HG02759 (cell line): Measurements from ENCODE around the gene ZSCAN2.

Experiments used
- ATAC-seq: cut with Tn5 transposase; IDR thresholded peaks from one replicate; pipeline ENCODE4 v1.9.1; 2021; ENCODE audit warnings: mild to moderate bottlenecking, moderate library complexity; ENCODE audit not compliant: unreplicated experiment

The ZSCAN2 gene

DNA sequence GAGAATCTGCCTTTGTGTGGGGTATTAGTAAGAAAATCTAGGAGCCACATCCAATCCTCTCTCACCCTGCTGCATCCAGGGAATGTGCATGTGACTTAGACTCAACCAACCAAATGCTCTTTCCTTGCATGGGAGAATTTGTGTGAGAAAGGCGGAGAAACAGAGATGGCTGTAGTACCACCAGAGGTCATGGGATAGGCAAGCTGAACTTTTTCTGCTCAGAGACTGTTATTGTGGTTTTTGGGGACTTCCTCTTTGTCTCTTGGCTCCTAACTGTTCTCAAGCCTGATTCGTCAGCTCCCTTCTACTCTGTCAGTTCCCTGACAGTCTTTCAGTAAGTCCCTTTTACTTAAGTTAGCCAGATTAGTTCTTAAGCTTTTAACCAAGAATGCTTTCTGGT is 2.6 kb upstream of the ZSCAN2 start:
- peak; percentile 44 for ATAC-seq

DNA sequence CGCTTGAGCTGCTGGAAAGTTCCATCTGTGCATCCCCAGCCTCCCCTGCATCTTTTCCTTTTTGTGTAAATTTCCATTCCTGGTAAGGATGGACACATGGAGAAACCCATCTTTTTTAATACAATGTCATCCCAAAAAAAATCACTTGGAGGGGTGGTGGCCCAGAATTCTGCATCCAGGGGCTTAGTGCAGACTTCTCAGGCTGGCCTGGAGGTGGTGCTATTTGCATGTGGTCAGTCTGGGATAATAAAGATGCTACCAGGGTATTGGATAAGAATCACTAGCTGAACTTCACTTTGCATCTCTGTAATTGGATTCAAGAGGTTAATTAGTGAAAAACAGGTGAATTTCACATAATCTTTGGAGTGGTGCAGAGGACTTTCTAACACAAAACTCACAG is 1.8 kb upstream of the ZSCAN2 start:
- ATAC-seq, result no peak

DNA sequence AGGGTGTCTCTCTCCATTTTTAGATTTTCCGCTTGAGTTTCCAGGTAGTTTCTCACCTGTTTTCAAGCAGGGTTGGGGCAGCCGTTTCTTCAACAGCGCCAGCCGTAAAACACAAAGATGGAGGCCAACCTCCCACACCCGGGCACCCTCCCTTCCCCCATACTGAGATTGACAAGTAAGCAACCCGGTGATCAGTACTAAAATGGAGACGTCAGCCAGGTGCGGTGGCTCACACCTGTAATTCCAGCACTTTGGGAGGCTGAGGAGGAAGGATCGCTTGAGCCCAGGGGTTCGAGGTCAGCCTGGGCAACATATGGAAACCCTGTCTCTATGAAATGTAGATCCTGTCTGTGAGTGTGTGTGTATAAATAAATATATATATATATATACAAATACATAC is 903 bp upstream of the ZSCAN2 start:
- ATAC-seq, result no peak

DNA sequence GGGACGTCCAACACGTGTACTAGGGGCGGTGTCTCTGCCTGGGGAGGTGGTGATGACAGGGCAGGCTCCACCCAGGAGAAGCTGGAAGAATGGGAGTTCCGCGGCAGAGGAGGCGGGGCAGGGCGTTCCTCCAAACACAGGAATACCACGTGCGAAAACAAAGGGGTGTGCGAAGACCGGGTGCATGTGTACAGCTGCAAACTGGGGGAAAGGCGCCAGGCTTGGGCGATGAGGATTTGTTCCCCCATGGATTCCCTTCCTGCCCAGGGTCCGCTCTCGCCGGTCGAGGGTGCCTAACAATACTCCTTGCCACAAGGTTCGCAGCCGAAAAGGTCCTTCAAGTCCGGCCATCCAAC is 500 bp upstream of the ZSCAN2 start:
- ATAC-seq, result peak; percentile 4

- no peak for ATAC-seq
Measured at GRCh38 chr15:84601555-84601838, 688 bp downstream of the ZSCAN2 start.

GRCh38 chr15:84603630-84604379 is 3.0 kb downstream of the ZSCAN2 start:
- ATAC-seq, result no peak

DNA sequence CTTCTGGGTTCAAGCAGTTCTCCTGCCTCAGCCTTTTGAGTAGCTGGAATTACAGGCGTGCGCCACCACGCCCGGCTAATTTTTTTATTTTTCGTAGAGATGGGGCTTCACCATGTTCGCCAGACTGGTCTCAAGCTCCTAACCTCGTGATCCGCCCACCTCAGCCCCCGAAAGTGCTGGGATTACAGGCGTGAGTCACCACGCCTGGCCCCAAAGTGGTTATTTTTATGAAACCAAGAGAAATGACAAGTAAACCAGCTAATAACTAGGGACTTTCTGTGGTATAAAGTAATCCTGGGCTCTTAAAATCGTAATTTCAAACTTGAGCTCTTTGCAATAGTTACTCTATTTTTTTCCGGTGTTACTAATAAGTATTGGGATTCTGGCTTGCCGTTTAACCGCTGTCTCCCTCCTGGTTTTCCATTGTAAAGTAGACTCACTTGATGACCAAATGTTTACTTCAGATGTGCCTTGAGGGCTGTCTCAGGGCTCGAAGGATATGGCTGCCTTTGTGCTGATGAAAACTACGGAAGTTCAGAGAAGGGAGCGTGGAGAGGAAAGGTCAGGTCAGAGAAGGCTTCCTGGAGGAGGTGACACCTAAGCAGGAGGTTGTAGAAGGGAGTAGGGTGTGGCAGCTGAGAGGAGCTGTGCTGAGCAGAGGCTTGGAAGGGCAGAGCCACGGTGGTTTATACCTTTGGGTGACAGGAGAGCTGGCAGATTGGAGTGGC is 4.2 kb downstream of the ZSCAN2 start:
- ATAC-seq, result no peak

DNA sequence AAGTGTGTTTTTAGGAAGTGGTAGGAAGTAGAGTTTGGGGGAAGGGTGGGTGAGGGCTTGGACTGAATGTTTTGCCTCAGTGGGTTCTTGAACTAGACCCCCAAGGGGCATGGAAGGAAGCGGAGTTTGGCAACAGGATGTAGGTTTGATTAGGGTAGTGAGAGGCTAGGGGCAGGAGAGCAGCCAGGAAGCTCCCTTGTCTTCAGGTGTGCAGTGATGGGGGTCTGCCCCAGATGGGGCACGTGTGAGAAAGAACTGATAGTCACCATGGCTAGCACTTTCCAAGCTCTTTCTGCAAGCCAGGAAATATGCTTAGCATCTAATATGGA is 4.7 kb downstream of the ZSCAN2 start:
- no peak for ATAC-seq

GRCh38 chr15:84606653-84607120 is 5.9 kb downstream of the ZSCAN2 start:
- no peak for ATAC-seq

GRCh38 chr15:84608707-84609284 is 8.0 kb downstream of the ZSCAN2 start:
- ATAC-seq, result no peak

GRCh38 chr15:84609818-84610525 is 9.2 kb downstream of the ZSCAN2 start:
- no peak for ATAC-seq

- ATAC-seq, result no peak
Measured at GRCh38 chr15:84611631-84612030, 10.8 kb downstream of the ZSCAN2 start.

DNA sequence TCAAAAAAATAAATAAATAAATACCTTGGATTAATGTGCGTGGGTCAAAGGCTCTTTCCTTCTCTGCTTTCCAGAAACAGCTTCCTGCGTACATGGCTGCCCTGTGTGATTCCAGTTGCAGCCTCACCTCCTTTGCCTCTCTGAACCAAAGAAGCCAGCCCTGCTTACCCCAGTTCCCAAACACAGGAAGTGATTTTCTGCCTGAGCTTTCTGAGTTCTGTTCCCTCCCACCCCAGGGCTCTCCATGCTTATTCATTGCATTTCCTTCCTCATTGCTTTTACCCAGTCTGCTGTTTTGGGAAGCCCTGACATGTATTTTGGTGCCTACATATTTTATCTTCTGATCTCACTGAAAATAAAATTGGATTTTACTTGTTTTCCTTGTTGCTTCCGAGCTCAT is 15.4 kb downstream of the ZSCAN2 start:
- ATAC-seq, result no peak

DNA sequence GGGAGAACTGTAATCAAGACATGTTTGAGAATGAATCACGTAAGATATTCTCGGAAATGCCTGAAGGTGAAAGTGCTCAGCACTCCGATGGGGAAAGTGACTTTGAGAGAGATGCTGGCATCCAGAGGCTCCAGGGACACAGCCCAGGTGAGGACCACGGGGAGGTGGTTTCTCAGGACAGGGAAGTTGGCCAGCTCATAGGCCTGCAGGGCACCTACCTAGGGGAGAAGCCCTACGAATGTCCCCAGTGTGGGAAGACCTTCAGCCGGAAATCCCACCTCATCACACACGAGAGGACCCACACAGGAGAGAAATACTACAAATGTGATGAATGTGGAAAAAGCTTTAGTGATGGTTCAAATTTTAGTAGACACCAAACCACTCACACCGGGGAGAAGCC is 19.8 kb downstream of the ZSCAN2 start:
- ATAC-seq, result no peak

DNA sequence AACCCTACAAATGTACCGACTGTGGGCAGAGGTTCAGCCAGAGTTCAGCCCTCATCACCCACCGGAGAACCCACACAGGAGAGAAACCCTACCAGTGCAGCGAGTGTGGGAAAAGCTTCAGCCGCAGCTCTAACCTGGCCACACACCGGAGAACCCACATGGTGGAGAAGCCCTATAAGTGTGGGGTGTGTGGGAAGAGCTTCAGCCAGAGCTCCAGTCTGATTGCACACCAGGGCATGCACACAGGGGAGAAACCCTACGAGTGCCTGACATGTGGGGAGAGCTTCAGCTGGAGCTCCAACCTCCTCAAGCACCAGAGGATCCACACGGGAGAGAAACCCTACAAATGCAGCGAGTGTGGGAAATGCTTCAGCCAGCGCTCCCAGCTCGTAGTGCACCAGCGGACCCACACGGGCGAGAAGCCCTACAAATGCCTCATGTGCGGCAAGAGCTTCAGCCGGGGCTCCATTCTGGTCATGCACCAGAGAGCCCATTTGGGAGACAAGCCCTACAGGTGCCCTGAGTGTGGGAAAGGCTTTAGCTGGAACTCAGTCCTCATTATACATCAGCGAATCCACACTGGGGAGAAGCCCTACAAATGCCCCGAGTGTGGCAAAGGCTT is 20.7 kb downstream of the ZSCAN2 start:
- no peak for ATAC-seq

DNA sequence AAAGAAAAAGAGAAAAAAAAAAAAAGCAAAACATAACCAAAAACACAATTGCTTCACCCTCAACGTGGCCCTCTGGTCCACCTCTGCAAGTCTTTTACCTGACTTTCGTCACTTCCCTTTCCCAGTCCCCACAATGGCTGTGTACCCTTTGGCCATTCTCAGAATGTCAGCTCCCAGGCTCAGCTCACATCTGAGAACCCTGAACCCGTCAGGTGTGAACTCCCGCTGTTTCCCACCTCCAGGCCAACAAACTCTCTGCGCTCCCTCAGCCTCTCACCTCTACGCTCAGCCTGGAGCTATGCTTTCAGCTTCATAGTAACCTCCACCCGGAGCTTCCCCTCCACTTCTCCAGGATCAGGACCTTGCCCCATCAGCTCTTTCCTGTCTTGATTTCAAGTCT is 23.6 kb downstream of the ZSCAN2 start:
- ATAC-seq, result no peak

GRCh38 chr15:84625123-84625522 is 24.3 kb downstream of the ZSCAN2 start:
- no peak for ATAC-seq

GRCh38 chr15:84629033-84629432 is 28.2 kb downstream of the ZSCAN2 start:
- no peak for ATAC-seq

DNA sequence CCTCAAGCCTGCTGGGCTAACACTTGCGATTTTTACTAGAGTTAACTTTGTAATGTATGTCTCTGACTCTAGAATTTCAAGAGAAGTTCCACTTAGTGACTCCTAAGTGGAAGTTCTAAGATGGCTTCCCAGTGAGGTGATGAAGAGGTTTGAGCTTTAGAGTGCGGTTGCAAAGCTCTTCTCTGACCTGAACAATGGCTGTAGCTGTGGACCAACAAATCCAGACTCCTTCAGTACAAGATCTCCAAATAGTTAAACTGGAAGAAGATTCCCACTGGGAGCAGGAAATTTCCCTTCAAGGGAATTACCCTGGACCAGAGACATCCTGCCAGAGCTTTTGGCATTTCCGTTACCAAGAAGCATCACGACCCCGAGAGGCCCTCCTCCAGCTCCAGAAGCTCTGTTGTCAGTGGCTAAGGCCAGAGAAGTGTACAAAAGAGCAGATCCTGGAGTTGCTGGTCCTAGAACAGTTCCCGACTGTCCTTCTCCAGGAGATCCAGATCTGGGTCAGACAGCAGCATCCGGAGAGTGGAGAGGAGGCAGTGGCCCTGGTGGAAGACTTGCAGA is 31.0 kb downstream of the ZSCAN2 start:
- no peak for ATAC-seq

GRCh38 chr15:84633311-84634227 is 32.8 kb downstream of the ZSCAN2 start:
- peak; percentile 47 for ATAC-seq
